ENCODE data around the gene TSC22D1.
A peak's percentile ranks its signal among the peaks of the same experiment; 100 is the strongest.
"Not testable (repeated sequence)": the region's sequence is repeated elsewhere in the genome, so short reads cannot be mapped to it uniquely, and the experiment has no call there.

TSC22D1 gene

DNA sequence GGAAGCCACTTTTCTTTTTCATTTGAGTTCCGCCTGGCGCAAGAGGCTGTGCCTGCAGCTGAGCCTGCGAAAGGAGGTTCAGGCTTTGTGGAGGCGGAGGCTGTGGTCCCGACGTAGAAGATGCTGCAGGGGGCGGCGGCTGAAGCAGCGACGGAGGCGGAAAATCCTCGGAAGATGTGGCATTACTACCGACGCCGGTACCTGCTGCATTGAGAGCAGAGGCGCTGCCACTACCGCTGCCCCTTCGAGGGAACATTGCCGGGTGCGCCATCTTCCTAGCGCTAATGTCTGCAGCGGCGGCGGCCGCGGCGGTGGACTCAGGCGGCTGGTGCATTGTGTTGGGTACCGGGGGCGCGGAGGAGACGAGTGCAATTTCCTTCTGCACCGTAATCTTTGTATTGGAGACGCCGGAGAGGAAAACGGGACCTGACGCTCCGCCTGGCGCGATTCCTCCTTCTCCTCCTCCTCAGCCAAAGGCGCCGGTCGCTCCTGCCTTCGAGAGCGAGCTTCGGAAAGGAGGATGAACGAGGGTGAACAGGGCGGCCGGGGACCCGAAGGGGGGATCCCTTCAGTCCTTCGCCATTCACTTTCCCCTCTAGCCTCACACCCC lies at the start of gene TSC22D1:
Gene TSC22D1 (minus strand): TSS at position 590 of the 610 bp plus-strand sequence. CDS start 256 bp downstream, at position 334.
- peak; percentile 78 for DNase-seq

DNA sequence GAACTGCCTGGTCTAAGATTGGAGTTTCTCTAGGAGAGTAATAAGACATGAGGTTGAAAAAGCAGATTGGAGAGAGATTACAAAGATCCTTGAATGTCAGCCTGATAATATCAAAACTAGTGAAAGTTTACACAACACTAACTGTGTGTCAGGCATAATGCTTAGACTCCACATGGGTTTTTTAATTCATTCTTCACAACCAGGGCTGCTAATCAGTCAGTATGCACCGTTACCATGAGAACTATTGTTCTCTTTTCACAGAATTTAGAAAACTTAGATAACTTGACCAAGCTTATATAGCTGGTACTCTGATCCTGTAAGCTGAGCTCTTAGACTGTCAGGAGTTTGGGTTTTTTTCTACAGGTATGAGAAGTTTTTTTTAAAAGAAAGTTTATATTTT lies 46.6 kb upstream of the TSC22D1 start:
- DNase-seq = no peak

DNA sequence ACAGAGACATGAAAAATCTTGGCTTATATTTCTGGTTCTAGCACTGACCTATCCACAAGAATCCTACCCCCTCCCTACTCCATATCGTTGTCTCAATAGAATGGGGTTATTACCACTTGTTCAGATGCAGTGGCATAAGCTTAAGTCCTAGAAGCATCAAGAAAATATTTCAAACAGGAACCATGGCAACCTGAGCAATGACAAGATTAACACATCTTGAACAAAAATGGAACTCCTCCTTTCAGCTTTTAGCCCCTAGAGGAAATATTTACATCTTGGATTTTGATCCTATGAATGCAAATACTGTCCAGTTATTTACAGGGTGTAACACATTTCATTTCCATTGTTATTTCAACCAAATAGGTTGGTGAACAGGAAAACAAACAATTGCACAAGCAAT lies 46.1 kb upstream of the TSC22D1 start:
- no peak for DNase-seq

DNA sequence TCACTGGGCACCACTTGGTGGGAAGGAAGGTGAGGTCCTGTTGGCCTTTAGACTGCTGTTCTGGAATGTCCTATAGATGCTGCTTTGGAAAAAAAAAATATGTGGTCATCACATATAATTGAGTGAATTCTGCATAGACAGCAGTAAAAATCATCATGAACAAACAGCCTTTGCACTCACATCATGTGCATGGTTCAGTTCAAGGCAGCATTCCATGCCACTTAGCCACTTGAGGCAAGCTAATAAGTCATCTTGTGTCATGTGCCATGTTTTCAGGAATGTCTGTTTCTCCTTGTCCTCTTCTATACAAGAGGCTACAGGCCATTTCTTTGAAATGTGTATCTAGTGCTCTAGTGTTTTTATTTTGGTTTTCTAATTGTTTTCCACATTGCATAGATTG lies 43.9 kb upstream of the TSC22D1 start:
- no peak for DNase-seq

DNA sequence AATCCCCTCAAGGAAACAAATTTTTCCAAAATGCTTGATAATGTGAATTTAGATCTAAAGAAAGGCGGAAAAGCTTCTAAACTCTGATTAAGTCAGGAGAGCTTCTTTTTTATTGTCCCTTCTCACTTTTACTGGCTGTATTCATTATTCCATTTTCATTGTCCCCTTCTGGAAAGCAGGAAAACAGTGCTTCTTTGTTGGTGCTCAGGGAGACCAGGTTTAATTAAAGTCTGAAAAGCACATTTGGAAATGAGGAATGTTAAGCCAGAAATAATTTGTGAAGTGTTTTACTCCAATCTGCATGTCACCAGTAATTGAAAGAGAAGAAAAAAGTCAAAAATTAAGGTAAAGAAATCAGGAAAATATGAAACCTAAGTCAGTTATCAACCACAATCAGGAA lies 43.5 kb upstream of the TSC22D1 start:
- no peak for DNase-seq

DNA sequence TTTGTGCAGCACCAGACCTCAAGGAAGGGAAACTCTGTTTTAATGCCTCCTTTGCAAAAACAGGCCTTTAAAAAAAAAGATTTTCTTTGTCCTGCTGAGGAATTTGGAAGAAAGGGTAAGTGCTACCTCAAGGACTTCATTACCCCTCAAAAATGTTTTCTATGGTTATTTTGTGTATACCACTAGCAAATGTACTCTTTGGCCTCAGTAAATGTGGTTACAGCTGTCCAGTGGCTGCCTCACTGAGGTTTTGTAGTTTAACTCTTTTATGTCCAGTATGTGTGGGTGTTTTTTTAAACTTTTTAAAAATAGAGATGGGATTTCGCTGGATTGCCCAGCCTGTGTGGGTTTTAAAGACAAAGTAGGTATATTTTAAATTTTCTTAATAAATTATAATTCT lies 42.2 kb upstream of the TSC22D1 start:
- DNase-seq = no peak

DNA sequence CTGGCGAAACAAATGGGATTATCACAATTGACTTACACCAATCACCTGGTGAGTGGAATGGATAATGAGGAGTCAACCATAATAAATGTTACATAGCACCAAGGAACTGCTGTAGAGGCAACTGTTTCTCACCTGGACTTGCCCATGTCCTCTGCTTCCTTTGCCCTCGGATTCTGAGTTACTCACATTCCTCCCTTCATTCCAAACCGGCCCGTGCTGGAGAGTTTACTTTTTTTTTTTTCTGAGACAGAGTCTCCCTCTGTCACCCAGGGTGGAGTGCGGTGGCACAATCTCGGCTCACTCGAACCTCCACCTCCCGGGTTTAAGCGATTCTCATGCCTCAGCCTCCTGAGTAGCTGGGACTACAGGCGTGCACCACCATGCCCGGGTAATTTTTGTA lies 41.5 kb upstream of the TSC22D1 start:
- no peak for DNase-seq

DNA sequence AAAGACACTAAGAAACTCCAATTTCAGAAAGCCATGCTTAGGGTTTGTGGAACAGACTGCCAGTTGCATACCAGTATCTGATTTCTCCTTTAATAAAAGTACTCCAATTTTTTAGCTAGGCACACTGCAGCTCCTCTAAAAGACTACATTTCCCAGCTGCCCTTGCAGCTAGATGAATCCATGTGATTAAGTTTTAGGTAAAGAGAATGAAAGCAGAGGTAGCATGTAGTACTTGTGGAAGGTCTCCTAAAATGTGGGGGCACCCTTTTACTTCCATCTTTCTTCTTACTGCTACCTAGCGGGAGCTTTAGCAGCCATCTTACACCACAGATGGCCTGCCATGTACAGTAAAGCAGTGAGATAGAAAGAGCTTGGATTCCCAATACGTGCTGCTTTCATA lies 33.0 kb upstream of the TSC22D1 start:
- no peak for DNase-seq

DNA sequence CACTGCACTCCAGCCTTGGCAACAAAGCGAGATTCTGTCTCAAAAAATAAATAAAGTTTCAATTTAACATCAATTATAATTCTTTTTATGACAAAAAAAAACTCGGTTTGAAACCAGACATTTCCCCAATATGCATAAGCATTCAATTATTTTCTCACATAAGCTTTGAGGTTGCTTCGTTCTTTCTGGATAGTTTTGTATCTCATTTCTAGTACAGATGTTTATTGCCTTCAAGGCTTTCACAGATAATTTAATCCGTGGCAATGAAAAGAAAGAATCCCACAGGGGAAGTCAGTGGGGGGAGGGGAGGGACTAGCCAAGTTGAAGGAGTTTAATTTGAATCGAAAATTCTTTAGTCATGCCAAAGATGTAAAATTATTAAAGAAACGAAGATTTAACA lies 29.6 kb upstream of the TSC22D1 start:
- no peak for DNase-seq

DNA sequence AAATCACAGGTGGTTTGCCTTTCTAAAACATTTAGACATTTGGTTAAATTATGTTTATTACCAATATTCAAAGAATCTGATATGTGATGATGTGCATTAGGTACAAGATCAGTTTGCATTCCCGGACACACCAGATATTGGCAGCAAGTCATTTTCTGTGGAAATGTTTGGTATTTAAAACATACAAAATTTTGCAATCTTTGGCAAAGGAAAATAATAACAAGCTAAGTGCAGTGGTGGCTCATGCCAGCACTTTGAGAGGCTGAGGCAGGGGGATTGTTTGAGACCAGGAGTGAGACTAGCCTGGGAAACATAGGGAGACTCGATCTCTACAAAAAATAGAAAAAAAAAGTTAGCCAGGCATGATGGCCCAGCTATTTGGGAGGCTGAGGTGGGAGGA lies 29.1 kb upstream of the TSC22D1 start:
- no peak for DNase-seq

DNA sequence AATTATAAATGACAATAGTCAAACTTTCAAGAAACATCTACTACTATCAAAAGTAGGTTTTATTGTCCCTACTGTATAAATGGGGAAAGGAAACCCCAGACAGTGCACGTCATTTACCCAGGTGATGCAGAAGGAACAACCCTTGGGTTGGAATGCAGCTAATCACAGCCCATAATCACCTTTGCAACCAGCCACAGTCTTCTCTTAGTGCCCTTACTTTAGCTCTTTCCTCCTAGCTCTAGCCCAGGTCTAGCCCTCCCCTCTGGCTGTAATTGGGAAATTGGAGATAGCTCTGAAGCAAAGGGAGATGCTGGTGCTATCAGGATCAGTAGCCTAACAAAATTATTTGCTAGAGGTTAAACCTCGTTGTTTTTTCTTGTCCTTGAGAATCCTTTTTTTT lies 25.5 kb upstream of the TSC22D1 start:
- no peak for DNase-seq

DNA sequence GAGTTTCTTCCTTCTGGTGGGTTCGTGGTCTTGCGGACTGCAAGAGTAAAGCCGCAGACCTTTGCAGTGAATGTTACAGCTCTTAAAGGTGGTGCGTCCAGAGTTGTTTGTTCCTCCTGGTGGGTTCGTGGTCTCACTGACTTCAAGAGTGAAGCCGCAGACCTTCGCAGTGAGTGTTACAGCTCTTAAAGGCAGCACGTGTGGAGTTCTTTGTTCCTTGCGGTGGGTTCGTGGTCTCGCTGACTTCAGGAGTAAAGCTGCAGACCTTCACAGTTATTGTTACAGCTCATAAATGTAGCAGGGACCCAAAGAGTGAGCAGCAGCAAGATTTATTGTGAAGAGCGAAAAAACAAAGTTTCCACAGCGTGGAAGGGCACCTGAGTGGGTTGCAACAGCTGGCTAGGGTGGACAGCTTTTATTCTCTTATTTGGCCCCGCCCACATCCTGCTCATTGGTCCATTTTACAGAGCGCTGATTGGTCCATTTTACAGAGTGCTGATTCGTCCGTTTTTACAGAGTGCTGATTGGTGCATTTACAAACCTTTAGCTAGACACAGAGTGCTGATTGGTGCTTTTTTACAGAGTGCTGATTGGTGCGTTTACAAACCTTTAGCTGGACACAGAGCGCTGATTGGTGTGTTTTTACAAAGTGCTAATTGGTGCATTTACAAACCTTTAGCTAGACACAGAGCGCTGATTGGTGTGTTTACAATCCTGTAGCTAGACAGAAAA lies 17.9 kb upstream of the TSC22D1 start:
- DNase-seq = not testable (repeated sequence)

DNA sequence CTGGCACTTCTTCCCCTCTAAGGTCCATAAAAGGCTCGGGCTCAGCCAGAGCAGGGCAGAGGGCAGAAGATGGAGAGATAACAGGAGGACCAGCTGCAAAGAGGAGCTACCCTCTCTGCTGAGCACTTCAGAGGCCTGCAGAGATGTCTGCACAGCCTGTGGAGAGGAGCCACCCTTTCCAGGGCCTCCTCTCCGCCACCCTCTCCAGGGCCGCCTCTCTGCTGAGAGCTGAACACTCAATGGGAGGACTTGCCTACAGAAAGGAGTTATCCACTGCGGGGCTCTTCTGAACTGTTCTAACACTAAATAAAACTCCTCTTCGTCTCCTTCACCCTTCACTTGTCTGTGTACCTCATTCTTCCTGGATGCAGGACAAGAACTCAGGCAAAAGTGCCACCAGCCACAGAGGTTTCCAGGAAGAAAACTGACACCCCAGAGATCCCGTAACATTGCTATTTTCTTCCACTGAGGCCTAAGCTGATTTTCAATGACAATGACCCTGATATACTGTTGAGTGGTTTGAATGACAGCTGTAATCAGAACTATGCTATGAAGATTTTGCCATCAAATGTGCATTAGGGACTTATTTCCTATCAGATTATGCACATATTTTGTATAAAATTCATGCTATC lies 16.2 kb upstream of the TSC22D1 start:
- no peak for DNase-seq

DNA sequence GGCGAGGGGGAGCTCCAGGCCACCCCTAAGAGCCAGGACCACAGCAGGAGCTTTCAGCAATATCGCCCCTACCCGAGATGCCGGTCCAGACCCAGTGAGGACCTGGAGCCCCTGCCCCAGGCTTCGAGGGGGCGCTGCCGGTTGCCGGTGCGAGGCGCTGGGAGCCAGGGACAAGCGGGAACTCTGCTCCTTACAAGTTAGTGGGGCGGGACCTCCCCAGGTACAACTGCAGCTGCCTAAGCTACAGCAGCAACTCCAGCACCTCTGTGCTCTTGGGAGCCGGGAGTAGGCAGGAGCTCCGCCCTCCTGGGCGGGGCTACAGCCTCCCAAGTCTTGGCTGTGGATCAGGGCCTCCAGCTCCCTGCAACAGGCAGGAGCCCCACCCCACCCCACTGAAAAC lies 15.2 kb upstream of the TSC22D1 start:
- DNase-seq = no peak

DNA sequence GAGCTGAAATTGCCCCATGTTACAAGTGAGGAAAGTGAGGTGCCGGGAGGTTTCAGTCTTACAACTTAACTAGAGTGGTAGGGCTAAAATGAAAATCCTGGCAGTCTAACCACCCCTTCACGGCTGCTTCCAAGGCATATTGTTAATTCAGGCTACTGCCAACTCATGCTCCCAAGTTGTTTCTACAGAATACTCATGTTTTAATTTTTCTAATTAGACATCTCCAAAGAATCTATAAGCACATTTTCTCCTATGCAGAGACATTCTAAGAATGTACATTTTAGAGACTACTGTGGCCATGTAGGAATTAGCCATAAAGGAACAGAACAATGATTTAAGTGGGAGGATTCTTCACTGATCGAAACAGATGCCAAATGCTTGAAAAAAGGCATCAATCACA lies 7.0 kb upstream of the TSC22D1 start:
- DNase-seq = no peak

DNA sequence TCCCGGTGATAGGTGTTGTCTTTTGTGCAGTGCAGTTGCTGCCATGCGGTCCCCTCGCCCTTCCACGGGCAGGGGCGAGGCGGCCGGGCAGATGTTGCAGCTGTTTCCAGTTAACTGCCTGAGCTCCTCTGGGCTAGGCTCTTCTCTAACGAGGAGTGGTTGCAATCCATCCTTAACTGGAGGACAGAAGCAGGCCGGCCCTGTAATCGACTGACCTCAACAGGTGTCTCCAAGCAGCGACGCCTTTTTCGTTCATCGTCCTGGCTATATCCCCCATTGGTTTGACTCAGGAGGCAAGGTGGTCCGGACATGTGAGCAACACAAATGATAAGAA lies 1.9 kb upstream of the TSC22D1 start:
- DNase-seq = no peak

DNA sequence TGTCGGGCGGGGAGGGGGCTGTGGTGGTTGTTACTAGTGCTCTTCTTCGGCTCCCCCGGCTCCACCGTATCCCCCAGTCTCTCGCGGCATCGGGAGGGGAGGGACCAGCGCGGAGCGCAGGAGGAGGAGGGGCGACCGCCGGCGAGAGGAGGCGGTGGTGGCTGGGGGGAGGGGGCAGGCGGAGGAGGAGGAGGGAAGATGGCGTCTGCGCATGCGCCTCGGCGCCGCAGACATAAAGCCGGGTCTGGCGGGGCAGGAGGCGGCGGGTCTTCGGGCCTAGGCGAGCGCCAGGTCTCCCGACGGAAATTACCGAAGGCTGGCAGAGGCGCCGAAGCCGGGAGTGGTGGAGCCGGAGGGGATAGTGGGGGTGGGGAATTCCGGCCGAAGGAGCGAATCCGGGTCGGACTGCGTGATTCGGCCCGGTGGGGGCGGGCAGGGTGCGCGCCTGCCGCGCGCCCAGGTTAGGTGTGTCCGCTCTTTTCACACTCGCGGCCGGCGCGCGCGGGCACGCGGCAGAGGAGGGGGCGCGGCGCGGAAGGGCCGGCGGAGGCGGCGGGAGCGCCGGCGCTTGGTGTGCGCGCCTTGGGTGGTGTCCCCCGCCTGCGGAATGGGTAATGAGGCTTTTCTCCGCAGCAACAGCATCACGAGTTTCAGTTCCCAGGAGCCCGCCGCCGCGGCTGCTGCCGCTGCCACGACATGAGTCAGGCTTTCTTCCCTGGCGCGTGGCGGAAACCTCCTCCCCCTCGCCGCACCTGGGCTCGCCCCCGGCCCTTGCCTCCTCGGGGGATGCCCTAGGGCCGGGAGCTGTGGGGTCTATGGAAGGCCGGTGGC lies 1.3 kb upstream of the TSC22D1 start:
- peak; percentile 98 for DNase-seq

DNA sequence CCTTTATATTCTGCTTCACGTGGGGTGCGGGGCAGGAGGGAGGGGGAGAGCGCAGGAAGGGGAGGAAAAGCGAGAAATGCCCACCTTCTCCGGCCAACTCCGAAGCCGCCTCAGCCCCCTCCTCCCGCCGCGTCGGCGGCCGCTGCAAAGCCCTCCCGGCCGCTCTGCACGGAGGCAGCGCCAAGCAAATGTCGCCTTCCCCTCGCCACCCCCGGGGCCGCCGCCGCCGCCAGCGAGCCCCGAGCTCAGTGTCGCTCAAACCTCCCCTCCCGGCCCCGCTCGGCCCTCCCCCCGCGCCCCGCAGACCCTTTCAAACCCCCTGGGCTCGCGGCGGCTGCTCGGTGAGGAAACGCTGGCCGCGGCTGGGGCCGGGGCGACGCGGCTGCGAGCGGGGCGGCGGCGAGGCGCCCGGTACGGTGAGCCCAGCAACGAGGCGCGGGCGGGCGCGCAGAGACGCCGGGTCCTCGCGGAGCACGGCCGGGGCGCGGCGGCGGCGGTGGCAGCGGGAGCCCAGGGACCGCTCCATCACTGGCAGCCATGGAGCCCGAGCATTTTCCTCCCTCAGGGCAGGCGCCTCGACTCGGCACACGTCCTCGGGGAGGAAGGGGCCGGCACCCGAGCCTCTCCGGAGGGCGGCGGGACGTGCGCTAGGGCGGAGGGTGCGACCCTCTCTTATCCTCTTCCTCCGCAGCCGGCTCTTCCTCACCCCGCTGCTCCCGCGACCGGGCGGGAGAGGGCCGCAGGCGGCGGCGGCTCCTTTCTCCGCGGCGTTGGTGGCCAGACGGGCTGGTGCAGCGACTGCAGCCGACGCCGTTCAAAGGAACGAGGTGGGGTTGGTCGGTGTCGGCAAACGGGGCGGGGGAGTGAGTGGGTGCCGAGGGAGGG lies 463 bp upstream of the TSC22D1 start:
- peak; percentile 60 for DNase-seq

DNA sequence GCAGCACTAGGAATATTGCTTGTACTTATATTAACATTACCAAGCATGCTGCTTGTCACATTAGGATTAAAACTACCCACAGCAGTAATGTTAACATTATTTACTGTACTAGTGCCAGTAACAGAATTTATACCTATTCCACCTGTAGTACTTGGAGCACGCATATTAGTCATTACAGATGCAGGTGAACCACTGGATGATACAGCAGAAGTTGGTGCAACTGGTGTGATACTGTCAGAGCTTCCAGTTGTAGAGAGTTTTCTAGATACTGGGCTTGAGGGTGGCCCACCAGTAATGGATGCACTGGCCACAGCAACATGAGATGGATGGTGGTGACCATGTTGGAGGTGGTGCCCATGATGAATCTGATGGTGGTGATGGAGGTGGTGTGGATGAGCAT lies 1.1 kb downstream of the TSC22D1 start:
- no peak for DNase-seq

DNA sequence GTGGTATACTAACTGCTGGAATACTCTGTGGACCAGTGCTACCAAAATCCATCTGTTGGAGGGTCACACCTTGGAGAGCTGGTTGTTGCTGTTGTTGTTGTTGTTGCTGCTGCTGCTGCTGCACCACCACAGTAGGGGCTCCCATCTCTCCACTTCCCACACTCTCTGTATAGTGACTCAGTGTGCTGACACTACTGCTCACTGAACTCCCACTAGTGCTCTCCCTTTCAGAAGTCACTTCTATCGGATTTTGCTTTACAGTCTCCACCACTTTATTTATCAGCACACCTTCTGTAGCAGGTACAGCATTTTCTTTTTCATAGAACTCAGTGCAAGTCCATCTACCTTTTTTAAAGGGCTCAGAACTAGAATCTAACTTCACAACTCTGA lies 1.7 kb downstream of the TSC22D1 start:
- DNase-seq = no peak

DNA sequence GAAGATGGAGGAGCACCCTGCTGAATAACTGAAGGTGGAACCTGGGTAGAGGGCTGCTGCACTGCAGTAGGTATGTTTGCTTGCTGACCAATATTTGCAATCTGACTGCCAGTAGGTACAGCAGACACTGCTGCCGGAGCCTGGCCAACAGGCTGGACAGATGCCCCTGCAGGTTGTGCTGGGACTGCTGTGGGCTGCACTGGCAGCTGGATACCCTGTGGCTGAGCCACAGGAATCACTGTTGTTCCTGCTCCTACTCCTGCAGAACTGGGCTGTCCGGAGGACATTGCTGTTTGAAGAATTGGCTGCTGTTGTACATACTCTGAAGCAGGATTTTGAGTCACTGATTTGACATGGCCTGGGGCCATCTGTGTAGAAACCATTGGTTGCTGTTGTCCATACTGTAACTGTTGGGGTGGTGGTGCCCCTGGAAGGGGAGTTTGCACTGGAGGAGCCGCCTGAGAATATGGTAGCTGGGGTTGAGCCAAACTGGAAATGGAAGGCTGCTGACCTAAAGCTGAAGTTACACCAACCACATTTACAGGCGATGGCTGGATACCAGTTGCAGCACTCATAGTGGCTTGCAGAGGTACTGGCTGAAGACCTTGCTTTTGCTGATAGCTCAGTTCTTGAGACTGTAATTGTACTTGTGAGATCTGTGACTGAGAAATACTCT lies 2.2 kb downstream of the TSC22D1 start:
- DNase-seq = no peak

DNA sequence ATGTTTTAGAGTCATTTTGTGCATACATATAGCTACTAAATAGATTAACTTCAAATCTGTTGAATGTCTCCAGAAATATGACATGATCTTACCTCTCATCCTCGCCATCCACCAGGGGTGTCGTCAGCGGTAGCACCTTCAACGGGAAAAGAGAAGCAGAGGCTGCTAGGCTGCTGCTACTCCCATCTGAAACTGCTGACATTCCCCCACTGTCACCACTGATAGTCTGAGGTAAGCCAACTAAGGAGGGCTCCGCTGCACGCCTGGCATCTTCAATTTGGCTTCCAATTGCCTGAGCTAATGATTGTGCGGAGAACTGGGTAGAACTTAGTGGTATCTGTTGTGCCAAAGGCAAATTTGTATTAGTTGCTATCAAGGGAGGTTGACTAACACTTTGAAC lies 3.1 kb downstream of the TSC22D1 start:
- DNase-seq = no peak
